BLaER1 treated with 17β-estradiol and CSF1 and Interleukin-3, amounts not matched to agents 10 nM and 100 nM (cell line): ENCODE results near the gene CDK3.
A peak's percentile ranks its signal among the peaks of the same experiment; 100 is the strongest.
"Not testable (repeated sequence)": the region's sequence is repeated elsewhere in the genome, so short reads cannot be mapped to it uniquely, and the experiment has no call there.

Experiments used
- H3K27ac ChIP-seq, 11 experiments: shearing (Covaris generic); formaldehyde crosslinking; 2 replicates each; pipeline ENCODE4 v1.8.1; 2022
- H3K27me3 ChIP-seq, 11 experiments: shearing (Covaris generic); formaldehyde crosslinking; 2 replicates each; pipeline ENCODE4 v1.8.1; 2022
- H3K36me3 ChIP-seq, 11 experiments: shearing (Covaris generic); formaldehyde crosslinking; 2 replicates each; pipeline ENCODE4 v1.8.1; 2022
- H3K4me1 ChIP-seq, 10 experiments: shearing (Covaris generic); formaldehyde crosslinking; 2 replicates each; pipeline ENCODE4 v1.8.1; 2022
- H3K4me2 ChIP-seq, 11 experiments: shearing (Covaris generic); formaldehyde crosslinking; 2 replicates each; pipeline ENCODE4 v1.8.1; 2022
- H3K4me3 ChIP-seq, 10 experiments: shearing (Covaris generic); formaldehyde crosslinking; 2 replicates each; pipeline ENCODE4 v1.8.1; 2022
- H3K9ac ChIP-seq, 11 experiments: shearing (Covaris generic); formaldehyde crosslinking; 2 replicates each; pipeline ENCODE4 v1.8.1; 2022
- H3K9me3 ChIP-seq, 11 experiments: shearing (Covaris generic); formaldehyde crosslinking; replicated peaks in 1 of 11; 2 replicates each; pipeline ENCODE4 v1.8.1; 2022
- H4K20me1 ChIP-seq, 11 experiments: shearing (Covaris generic); formaldehyde crosslinking; 2 replicates each; pipeline ENCODE4 v1.8.1; 2022
- Cebpa-rat ChIP-seq, 11 experiments: shearing (Covaris generic); IDR thresholded peaks; 2 replicates each; pipeline ENCODE4 v1.8.1; 2022

CDK3 gene

DNA sequence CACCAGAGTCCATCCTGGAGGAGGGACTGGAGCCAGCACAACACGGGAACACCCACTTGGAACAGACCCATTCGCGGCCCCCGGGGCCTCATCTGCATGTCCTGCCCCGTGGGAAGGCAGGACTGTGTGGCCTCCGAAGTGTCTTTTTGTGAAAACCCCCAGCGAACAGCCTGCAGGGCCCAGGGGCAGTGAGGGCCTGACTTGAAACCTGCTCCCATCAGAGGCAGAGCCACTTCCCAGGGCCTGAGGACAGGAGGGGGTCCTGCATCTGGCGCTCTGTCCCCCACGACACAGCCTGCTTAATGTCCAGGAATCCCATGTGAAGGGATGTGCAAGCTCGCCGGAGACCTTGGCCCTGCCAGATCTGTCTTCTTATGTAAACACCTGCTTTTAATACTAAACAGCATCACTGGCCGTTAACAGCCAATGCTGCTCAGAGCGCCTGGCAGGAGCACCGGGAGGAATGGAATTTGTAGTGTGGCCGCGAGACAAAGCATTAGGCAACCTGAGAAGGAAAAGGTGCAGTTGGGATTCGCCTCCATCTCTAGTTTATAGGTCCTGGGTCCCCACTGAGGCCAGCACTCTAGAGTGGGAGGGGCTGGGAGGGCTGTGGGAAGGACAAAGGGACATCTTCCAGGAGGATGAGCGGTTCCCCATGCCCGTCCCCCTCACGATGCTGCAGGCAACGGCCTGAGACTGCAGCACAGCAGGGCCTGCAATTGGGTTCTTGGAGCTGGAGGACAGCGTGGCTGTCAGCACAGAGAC, 36.0 kb downstream of the CDK3 start:
- Histone ChIP-seq H3K36me3 (peaks cover 36 to 56% (median 39%) of the 10 kb centered on the region in 11 experiments), H3K27ac (peak overlapping the region in 6 of 11 experiments; percentile 14 to 62 (median 48); a peak in 9 of 22 replicates), H3K4me1 (peaks cover 0 to 31% (median 23%) of the 10 kb centered on the region in 10 experiments; a peak in 16 of 20 replicates), H3K9ac (peak overlapping the region in 4 of 11 experiments; percentile 24 to 56 (median 40); a peak in 6 of 22 replicates), H3K4me3 (no peak overlapping the region), H3K4me2 (peak overlapping the region in 8 of 11 experiments; percentile 49 to 77 (median 67); a peak in 16 of 22 replicates), H4K20me1 (peaks cover 0 to 29% (median 0%) of the 10 kb centered on the region in 11 experiments; a peak in 6 of 22 replicates), H3K9me3 (peaks cover 0 to 12% (median 0%) of the 10 kb centered on the region in 11 experiments; a peak in 4 of 22 replicates), H3K27me3 (no peaks in the 10 kb centered on the region)
- TF ChIP-seq Cebpa-rat (IDR thresholded peaks at IDR 0.05): no peak

DNA sequence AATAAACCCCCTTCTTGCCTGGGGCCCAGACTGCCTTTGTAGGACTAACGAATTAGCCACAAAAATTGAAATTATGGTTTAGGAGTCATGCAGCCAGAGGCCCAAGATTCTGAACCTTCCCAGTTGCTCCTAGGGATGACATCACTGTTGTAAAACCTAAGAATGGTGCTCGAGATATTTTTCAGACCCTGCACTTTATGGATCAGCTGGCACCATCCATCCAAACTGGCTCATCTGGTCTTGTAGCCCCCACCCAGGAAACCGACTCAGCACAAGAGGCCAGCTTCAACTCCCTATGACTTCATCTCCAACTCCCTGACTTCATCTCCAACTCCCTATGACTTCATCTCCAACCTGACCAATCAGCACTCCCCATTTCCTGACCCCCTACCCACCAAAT, 37.4 kb downstream of the CDK3 start:
- H3K4me3 ChIP-seq: no peak overlapping the region
- H3K9me3 ChIP-seq: peaks cover 0 to 3% (median 0%) of the 10 kb centered on the region in 11 experiments; a peak in 3 of 22 replicates
- H3K4me2 ChIP-seq: peak overlapping the region in 9 of 11 experiments; percentile 18 to 77 (median 64); a peak in 17 of 22 replicates
- peak overlapping the region in 6 of 11 experiments; percentile 11 to 56 (median 30); a peak in 7 of 22 replicates for H3K9ac ChIP-seq
- H3K27ac ChIP-seq: peak overlapping the region in 7 of 11 experiments; percentile 11 to 62 (median 40); a peak in 9 of 22 replicates
- peaks cover 50 to 70% (median 53%) of the 10 kb centered on the region in 11 experiments for H3K36me3 ChIP-seq
- H4K20me1 ChIP-seq: peaks cover 0 to 33% (median 0%) of the 10 kb centered on the region in 11 experiments; a peak in 6 of 22 replicates
- TF ChIP-seq Cebpa-rat (IDR thresholded peaks at IDR 0.05): no peak
- H3K27me3 ChIP-seq: no peaks in the 10 kb centered on the region
- peaks cover 0 to 31% (median 23%) of the 10 kb centered on the region in 10 experiments; a peak in 16 of 20 replicates for H3K4me1 ChIP-seq

DNA sequence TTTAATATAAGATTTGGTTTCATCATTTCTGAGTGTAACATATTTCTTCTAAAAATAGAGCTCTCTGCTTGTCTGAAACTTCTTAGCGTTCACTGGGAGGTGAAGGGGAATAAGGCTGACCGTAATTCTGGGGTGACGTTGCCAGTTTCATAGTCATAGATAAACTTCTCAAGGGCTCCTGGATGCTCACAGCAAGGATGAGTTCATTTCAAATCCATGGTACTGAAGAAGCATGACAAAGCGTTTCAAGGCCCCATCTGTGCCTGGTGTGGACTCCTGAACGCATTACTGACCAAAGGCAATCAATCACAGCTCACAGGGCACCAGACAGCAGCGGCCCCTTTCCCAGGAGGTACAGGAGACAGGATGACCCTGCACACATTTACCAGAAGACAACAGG, 38.5 kb downstream of the CDK3 start:
- Histone ChIP-seq H3K9ac (peak overlapping the region in 1 of 11 experiments; percentile 3; a peak in 1 of 22 replicates), H4K20me1 (peaks cover 0 to 40% (median 0%) of the 10 kb centered on the region in 11 experiments; a peak in 6 of 22 replicates), H3K27ac (peak overlapping the region in 2 of 11 experiments; percentile 22 to 50; a peak in 4 of 22 replicates), H3K4me2 (no peak overlapping the region), H3K4me3 (no peak overlapping the region), H3K27me3 (no peaks in the 10 kb centered on the region), H3K36me3 (peaks cover 61 to 81% (median 63%) of the 10 kb centered on the region in 11 experiments), H3K9me3 (no peaks in the 10 kb centered on the region), H3K4me1 (peaks cover 0 to 31% (median 23%) of the 10 kb centered on the region in 10 experiments; a peak in 16 of 20 replicates)
- no peak for TF ChIP-seq Cebpa-rat (IDR thresholded peaks at IDR 0.05)

DNA sequence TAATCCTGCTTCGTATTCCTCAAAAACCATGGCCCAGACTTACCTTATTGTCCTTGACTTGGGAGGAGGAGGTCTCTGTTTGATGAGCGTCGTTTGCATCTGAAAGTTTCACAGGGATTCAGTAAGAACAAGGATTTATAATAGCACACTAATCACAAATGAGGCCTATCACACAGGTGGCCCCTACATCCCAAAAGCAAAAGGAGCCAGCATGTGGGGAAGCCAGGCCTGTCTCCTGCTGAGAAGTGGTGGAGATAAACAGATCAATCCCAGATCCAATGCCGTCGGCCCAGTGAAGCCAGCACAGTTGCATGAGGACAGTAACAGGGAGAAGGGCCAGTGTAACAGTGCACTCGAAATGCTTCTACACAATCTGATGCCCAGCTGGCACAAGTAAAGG, 39.7 kb downstream of the CDK3 start:
- Histone ChIP-seq H3K27ac (no peak overlapping the region), H3K27me3 (no peaks in the 10 kb centered on the region), H3K9ac (no peak overlapping the region), H4K20me1 (peaks cover 0 to 46% (median 0%) of the 10 kb centered on the region in 11 experiments; a peak in 6 of 22 replicates), H3K4me2 (no peak overlapping the region), H3K4me3 (no peak overlapping the region), H3K9me3 (no peaks in the 10 kb centered on the region), H3K4me1 (peaks cover 0 to 31% (median 23%) of the 10 kb centered on the region in 10 experiments; a peak in 16 of 20 replicates), H3K36me3 (peaks cover 73 to 93% (median 76%) of the 10 kb centered on the region in 11 experiments)
- no peak for TF ChIP-seq Cebpa-rat (IDR thresholded peaks at IDR 0.05)

GRCh38 chr17:76042868-76043267, 42.2 kb downstream of the CDK3 start:
- Histone ChIP-seq H3K4me1 (peaks cover 2 to 16% (median 7%) of the 10 kb centered on the region in 10 experiments), H3K36me3 (peaks cover 98 to 100% (median 100%) of the 10 kb centered on the region in 11 experiments), H4K20me1 (peaks cover 0 to 48% (median 5%) of the 10 kb centered on the region in 11 experiments; a peak in 8 of 22 replicates)
- H3K27ac ChIP-seq, H3K27me3 ChIP-seq, H3K4me3 ChIP-seq, H3K9me3 ChIP-seq, H3K4me2 ChIP-seq, H3K9ac ChIP-seq: not testable (repeated sequence)

- H3K4me2 ChIP-seq, H3K4me3 ChIP-seq, H3K27ac ChIP-seq, H3K27me3 ChIP-seq, H3K9ac ChIP-seq, H3K9me3 ChIP-seq: not testable (repeated sequence)
- Histone ChIP-seq H4K20me1 (peaks cover 0 to 57% (median 15%) of the 10 kb centered on the region in 11 experiments; a peak in 12 of 22 replicates), H3K36me3 (peaks cover 99 to 100% (median 100%) of the 10 kb centered on the region in 11 experiments), H3K4me1 (peaks cover 0 to 22% (median 15%) of the 10 kb centered on the region in 10 experiments; a peak in 12 of 20 replicates)
Observed at GRCh38 chr17:76044475-76045007, 43.9 kb downstream of the CDK3 start.

DNA sequence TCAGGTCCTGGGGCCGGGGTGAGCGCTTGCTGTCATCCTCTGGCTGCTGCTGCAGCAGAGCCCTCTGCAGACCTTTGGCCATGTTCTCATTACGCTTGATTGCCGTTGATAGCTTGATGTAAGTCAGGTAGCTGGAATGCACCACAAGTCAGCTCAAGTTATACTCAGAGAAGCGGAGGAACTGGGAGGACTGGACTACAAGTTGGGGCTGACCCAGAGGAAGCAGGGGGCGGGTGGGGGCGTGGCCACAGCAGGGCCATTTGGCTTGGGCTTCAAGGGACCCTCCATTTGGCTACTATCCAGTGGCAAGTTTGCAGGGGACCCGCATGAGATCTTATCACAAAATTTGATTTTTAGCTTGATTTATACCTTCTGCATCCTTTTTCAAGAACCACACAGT, 45.4 kb downstream of the CDK3 start:
- Histone ChIP-seq H3K4me3 (no peak overlapping the region), H3K9ac (no peak overlapping the region), H3K36me3 (peaks cover 99 to 100% (median 100%) of the 10 kb centered on the region in 11 experiments), H3K9me3 (no peaks in the 10 kb centered on the region), H4K20me1 (peaks cover 2 to 64% (median 28%) of the 10 kb centered on the region in 11 experiments; a peak in 15 of 22 replicates), H3K4me1 (peaks cover 0 to 37% (median 17%) of the 10 kb centered on the region in 10 experiments; a peak in 12 of 20 replicates), H3K27ac (no peak overlapping the region), H3K27me3 (no peaks in the 10 kb centered on the region), H3K4me2 (no peak overlapping the region)
- no peak for TF ChIP-seq Cebpa-rat (IDR thresholded peaks at IDR 0.05)

GRCh38 chr17:76048025-76048605, 47.5 kb downstream of the CDK3 start:
- TF ChIP-seq Cebpa-rat (IDR thresholded peaks at IDR 0.05): no peak

More at GRCh38 chr17:76048025-76048605, 47.5 kb downstream of the CDK3 start:
- Histone ChIP-seq H3K9me3 (no peaks in the 10 kb centered on the region), H3K4me3 (no peak overlapping the region), H3K36me3 (peaks cover 96 to 100% (median 98%) of the 10 kb centered on the region in 11 experiments), H4K20me1 (peaks cover 7 to 64% (median 35%) of the 10 kb centered on the region in 11 experiments; a peak in 16 of 22 replicates), H3K27ac (no peak overlapping the region), H3K4me2 (peak overlapping the region in 5 of 11 experiments; percentile 23 to 60 (median 40); a peak in 10 of 22 replicates), H3K9ac (peak overlapping the region in 1 of 11 experiments; percentile 24; a peak in 2 of 22 replicates), H3K27me3 (no peaks in the 10 kb centered on the region), H3K4me1 (peaks cover 0 to 39% (median 17%) of the 10 kb centered on the region in 10 experiments; a peak in 12 of 20 replicates)
